ENCODE data around the gene IFI44.

Gene IFI44

DNA sequence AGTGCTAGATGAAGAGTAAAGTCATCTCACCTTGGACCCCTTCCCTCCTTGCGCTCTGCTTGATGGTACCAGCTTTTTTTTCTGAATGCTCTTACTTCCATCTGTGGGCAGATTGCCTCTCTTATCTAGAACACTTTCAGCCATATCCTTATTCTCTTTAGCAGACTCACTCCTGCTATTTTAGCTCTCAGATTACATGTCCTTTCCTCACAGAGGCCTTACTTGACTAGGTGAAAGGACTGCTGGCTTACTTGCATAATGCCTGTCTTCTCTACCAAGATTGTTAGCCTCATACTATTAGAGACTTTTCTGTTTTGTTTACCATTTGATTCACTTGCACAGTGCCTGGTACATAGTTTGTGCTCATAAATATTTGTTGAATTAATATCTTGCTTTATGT lies 9.3 kb downstream of the IFI44 start:
- no peak for DNase-seq

- no peak for DNase-seq
These were observed 14.3 kb downstream of the IFI44 start for GRCh38 chr1:78663923-78664322.

GRCh38 chr1:78664763-78665162 lies 15.1 kb downstream of the IFI44 start:
- no peak for DNase-seq

GRCh38 chr1:78665809-78666208 lies 16.2 kb downstream of the IFI44 start:
- DNase-seq: no peak

DNA sequence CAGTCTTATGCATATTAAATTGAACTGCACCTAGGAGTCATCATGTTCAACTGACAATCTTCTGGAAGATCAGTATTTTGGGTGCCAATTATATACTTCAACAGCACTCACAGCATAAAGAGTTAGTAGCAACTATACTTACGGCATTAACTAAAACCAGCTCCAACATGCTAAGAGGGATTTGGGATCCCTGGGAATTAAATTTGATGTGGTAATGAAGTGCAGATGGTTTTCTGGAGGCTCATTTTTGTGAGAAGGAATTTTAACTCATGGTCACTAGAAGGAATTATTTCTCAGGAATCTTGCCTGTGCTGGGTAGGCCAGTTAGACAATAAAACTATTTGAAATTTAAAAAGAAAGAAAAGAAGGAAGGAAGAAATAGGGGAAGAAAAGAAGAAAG lies 18.3 kb downstream of the IFI44 start:
- no peak for DNase-seq

GRCh38 chr1:78668427-78668826 lies 18.8 kb downstream of the IFI44 start:
- no peak for DNase-seq

DNA sequence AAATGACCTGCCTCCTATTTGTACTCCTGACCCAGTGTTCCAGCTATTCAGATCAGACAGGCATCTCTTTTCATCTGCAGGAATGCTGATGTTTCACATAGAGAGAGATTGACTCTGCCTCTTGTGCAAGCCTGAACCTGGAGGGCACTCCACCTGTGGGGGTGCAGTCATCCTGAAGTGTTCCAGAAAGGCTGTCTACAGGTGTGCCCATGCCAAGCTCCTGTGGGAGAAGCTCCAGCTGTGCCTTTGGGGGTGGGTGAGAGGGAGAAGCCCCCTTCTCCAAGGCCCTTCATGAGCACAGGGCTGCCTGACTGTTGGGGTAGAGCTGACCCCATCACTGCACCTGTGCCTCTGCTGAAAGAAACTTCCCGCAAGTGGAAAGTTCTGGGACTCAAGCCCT lies 22.8 kb downstream of the IFI44 start:
- DNase-seq: no peak

- no peak for DNase-seq
These were observed 23.5 kb downstream of the IFI44 start for GRCh38 chr1:78673120-78673519.

DNA sequence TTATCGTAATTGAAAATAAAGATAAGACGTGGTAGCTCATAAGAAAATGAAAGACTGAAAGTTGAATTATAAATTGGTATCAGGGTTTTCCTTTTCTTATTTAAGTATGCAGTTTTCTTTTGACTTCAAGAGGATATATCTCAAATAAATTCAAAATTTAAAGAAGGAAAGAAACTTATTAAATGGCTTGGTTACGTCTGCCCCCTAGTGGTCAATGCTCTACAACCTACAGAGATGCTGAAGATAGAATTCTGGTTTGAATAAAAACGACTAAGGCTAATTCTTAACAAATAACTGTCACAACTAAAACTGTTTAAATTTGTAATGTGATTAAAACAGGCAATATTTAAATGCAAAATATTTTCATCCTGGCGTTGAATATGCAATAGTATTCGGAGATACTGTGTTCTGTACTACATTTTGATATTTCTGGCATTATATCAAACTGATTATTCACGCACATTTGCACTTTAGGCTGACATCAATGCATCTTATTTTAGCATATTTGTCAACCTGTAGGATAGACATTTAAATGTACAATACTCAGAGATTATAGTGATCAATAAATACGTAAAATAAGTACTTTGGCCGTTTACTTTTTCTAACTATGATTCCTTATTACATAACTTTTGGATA lies 26.8 kb downstream of the IFI44 start:
- no peak for DNase-seq

GRCh38 chr1:78676993-78677392 lies 27.4 kb downstream of the IFI44 start:
- no peak for DNase-seq

DNA sequence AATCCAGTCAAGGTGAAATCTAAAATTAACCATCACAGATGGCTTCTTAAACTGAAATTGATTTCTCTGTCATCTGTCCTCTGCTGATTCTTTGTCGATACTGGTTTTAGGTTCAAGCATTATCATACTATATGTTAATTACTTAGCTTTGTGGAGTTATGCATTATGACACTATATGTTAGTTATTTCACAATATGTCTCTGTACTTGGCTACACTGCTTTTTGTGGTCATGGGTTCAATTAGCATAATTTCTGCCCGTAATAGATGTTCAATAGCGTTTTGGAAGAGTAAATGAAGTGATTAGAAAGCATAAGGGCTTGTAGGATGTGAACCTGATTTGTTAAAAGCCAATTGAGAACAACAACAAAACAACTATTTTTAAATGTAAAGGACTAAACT lies 28.2 kb downstream of the IFI44 start:
- DNase-seq: no peak

DNA sequence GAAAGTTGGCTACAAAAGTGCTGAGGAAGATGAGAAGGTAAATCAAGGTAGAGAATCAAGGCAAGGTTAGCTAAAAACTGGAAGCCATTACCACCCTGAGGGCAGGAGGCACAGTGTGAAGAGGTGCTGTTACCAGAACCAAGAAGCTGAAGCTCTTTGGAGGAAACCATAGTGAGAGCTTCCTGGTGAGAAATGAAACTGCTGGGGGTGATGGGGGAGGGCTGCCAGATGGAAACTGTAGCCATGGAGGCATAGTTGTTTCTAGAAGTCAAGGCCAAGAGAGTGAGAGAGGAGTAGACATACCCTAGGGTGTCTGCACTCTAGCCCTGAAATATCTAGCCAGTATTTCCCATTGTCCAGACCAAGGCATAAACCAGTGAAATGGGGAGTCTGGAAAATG lies 28.7 kb downstream of the IFI44 start:
- DNase-seq: no peak

- no peak for DNase-seq
These were observed 31.6 kb downstream of the IFI44 start for GRCh38 chr1:78681265-78681664.

GRCh38 chr1:78682496-78682895 lies 32.9 kb downstream of the IFI44 start:
- DNase-seq: no peak

DNA sequence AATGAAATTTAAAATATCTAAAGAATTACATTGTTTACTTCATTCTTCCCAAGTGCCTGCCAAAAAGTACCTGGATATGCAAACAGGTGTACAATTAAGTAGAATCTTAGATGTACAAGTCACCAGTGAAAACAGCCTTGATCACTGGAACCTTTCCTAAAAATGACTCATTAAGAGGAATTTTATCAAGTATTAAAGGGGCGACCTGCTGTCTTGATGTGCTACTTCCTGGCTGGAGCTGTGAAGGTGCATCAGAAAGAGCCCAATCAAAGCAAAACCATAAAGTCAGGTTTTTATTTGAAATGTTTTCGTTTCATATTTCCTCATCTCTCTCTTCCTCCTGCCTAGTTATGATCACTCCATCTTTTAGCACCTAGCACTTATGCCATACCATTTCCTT lies 33.4 kb downstream of the IFI44 start:
- no peak for DNase-seq

GRCh38 chr1:78687315-78687714 lies 37.7 kb downstream of the IFI44 start:
- no peak for DNase-seq

DNA sequence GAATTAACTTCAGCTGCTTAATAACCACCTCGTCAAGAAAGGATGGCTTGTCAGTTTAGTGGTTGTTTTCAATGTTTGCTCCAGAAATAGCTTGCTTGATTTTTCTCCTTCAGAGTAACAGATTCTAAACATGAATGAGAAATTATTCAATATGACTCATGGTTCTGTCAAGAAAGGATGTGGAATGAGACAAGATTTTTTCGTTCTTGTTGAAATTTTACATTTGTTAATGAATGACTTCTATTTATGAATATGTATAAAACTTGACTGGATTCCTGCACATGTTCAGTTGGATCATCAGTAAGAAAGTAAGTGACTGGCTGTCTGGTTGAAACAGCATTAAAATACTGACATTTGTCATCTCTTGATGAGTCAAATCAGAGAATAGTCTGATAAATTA lies 38.3 kb downstream of the IFI44 start:
- DNase-seq: no peak

DNA sequence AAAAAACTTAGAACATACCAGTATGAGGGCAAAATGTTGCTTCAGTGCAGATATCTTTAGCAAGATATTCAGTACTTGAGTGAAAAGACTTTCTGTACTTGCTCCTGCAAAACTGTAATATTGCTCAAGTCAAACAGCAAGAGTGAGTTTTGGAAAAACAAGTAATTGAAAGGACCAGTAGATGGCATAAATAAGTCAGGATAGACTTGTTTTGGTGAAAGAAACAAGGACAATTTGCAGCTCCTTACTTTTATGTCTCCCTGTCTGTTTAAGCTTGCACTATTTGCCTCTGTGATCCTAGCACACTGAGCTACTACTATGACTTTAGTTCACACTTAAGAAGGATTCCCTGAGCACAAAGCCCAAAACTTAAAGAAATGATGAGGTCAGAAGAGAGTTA lies 39.1 kb downstream of the IFI44 start:
- no peak for DNase-seq

- DNase-seq: no peak
These were observed 40.9 kb downstream of the IFI44 start for GRCh38 chr1:78690516-78690915.

GRCh38 chr1:78691995-78692747 lies 42.5 kb downstream of the IFI44 start:
- no peak for DNase-seq

DNA sequence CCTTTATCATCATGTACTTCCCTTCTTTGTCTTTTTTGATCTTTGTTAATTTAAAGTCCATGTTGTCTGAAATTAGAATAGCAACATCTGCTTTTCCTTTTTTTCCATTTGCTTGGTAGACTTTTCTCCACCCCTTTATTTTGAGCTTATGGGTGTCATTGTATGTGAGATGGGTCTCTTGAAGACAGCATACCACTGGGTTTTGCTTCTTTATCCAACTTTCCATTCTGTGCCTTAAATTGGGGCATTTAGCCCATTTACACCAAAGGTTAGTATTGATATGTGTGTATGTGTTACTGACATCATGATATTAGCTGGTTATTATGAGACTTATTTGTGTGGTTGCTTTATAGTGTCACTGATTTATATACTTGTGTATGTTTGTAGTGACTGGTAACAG lies 50.2 kb downstream of the IFI44 start:
- no peak for DNase-seq

DNA sequence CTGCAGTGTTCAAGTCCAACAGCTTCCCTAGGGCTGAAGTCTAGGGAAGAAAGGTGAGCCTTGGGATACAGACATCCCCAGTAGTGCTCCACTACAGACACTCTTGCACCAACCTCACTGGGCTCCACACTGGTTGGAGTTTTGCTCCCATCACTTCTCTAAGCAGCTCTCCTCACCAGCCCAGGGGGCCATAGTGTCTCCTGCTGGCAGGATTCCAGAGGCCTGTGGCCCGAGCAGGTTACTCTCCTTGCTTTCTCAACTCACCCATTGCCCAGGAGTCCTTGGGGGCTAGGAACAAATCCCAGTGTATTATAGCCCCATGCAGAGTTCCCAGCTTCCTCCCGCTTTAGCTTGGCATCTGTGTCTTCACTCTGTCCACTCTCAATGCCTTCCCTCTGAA lies 52.8 kb downstream of the IFI44 start:
- no peak for DNase-seq

GRCh38 chr1:78703806-78704205 lies 54.2 kb downstream of the IFI44 start:
- no peak for DNase-seq

DNA sequence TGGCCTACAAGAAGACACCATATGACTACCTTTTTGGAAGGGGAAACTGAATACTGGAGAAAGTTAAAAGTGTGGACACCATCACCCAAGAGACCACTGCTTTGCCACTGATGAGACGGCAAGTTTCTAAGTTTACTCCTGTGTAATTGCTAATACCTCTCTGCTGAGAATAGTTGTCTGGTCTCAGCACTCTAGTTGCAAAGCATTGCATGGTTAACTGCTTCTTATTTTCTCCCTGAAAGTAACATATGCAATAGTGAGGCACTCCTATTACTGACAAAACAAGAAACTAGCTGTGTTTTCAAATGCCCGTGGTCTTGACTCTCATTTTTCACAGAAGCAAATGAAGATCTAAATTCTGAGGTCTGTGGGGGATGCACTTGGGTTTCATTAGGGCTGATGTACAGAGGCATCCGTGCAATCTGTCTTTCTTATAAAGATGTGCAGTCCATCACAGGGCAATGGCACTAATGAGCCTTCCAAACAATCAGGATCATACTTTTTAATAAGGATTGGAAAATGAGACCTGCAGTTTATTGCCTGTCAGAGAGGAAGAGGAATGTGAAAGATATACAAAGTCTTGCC lies 62.9 kb downstream of the IFI44 start:
- no peak for DNase-seq

DNA sequence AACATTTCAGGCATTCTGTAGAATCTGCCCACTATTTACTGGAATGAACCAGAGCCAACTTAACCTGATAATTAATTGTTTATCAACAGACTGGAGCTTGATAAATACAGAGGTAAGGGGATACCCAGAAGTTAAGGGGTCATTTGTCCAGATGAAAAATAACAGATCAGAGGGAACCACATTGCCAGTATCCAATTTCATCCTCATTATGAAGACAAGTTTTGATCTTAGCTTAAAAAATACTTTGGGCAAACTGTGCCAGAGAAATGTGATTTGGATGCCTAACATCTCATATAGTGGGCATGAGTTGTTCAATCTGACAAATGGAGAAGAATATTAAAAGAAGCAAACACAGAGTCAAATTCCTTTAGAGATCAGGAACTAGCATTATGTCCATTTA lies 63.7 kb downstream of the IFI44 start:
- no peak for DNase-seq

All from NCI-H2171 (cell line).